HG03354 (cell line): Measurements from ENCODE around the gene DLGAP1.

Experiments used
- ATAC-seq: cut with Tn5 transposase; IDR thresholded peaks from one replicate; pipeline ENCODE4 v1.9.1; 2021; ENCODE audit warnings: mild to moderate bottlenecking; ENCODE audit not compliant: unreplicated experiment, poor library complexity, severe bottlenecking

The DLGAP1 gene

DNA sequence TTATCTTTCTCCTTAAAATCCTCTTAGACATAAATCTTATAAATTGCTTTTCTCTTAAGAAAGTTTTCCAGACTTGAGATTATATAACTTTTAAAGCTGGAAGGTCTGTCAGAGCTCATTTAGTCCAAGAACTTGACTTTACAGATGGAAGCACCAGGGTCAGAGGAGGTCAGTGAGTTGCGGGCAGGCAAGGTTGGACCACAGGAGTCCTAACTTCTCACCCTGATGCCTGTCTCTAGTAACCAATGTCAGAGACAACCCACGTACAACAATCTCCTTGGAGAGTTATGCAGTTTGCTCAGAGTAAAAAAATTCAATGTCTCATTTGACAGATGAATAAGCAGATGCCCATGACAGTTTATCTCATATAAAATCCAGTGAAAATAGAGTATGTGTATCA, 203.9 kb downstream of the DLGAP1 start:
- no peak for ATAC-seq

DNA sequence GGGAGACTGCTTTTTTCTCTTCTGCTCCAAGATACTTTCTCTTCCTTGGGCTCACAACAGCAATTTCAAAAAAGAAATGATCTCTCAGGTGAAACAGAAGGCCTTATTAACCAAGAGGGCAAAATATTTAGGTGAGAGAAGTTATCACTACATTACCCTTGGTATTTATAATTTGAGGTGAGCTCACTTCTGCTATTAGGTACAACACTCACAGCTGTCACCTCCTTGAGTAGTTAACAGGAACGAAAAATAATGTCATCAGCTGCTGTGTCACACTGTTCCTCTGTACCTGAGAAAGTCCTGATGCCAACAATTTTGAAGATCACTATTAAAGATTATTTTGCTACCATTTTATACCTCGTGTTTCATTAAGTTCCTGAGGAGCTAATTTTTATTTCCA, 205.0 kb downstream of the DLGAP1 start:
- no peak for ATAC-seq

DNA sequence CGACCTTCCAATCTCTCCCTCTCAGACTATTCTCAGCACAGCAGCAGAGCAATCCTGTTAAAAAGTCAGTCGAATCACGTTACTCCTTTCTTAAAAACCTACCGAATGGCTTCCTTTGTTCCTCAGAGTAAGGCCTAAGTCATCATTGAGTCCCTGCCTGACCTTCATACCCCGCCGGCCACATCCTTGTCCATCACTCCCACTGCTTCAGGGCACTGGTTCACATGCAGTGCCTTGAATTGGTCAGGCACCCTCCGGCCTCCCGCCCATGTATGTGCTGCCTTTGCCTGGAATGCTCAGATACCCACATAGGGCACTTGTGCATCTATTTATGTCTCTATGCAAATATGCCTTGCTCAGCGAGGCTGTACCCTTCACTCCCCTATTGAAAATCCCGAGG, 206.4 kb downstream of the DLGAP1 start:
- no peak for ATAC-seq

DNA sequence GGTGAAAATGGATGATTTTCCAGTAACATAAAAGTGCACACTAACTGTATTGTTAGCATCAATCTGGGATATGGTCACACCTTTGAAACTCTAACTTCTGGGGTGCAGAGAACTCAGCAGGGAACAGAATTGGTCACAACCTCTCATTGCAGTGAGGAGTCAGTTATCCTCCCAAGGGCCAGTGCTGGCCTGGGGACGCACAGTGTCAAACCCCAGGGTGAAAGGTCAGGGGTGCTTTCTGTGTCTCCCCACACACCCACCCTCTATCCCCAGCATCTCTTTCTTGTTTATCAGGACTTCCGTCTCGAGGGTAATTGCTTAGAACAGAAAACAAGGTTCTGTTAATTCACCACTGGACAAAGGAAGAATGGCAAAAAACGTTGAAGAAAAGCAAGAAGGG, 208.7 kb downstream of the DLGAP1 start:
- ATAC-seq: no peak

DNA sequence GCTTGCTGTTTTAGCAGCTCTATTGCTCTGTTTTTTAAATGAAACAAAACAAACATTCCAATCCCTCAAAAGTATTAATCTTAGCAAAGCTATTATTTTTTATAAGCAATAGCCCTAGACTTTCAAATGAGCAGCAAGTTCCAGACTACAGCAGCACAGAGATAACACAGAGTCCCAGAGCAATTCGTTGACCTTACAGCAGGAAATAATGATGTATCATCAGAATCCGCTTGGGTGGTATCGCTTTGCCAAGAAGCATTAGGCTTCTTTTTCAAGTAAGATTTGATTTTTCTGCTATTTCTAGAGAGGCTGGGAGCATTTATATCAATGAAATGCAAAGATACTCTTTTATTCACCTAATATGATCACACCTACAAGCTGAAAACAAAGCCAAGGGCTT, 209.7 kb downstream of the DLGAP1 start:
- no peak for ATAC-seq

DNA sequence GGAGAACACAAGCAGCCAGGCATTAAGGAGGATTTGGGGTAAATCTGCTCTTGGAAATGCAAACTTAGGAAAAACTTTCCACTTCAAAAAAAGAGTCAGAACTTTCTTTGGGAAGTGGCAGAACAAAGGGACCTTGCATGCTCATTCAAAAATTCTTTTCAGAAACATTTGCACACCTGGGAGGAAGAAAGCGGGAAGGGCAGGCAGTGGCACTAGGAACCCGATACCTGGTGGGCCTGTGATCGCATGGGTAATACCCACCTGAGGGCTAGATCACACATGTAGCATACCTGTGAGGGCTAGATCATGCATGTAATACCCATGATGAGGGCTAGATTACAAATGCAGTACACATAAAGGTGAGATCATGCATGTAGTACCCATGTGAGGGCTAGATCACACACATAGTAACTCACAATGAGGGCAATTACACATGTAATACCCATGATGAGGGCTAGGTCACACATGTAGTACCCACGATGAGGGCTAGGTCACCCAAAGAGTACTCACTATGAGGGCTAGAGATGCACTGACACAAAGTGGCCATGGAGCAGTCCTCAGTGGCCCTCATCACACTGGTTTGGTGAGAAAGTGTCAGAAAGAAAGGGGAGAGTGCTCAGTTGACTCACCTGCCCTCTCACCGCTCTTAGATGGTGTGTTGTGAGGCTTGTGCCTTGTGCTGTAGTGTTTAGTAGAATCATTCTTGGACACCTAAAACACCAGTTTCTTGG, 212.5 kb downstream of the DLGAP1 start:
- no peak for ATAC-seq

DNA sequence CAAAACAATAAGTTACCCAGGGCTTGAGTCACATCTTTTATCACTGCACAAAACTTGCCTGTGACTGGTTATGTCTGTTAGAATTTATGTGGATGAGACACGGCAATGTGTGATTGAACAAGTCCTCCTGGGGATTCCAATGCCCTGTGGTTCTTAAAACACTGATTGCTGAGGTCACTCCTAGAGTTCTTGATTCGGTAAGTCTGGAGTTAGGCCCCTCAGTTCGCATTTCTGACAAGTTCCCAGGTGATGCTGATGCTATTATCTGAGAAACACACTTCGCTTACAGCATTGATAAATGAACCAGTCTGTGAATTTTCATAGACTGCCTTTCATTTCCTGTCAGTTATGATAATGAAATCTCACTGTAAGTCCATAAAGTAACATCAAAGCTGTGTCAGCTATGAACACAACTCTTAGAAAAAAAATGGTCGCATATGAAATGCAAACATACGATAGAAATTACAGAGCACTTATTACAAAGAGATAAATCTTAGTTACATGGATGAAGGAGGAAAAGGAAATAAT, 214.0 kb downstream of the DLGAP1 start:
- no peak for ATAC-seq

DNA sequence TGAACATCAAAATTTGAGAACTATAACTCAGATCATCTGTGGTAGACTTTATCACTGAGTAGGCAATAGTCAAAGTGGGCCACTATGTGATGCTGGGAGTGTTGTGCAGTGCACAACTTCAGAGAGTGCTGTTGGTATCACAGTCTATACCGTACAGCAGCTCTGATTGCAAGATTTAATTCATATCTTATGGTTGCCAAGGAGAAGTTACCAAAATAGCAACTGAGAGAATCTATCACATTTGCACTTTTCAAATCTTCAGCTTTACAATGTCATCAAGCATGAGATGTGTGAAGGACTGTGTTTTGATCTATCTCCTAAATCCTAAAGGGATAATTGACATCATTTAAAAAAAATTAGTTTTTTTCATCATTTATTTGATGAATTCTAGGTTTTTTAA, 216.1 kb downstream of the DLGAP1 start:
- no peak for ATAC-seq

DNA sequence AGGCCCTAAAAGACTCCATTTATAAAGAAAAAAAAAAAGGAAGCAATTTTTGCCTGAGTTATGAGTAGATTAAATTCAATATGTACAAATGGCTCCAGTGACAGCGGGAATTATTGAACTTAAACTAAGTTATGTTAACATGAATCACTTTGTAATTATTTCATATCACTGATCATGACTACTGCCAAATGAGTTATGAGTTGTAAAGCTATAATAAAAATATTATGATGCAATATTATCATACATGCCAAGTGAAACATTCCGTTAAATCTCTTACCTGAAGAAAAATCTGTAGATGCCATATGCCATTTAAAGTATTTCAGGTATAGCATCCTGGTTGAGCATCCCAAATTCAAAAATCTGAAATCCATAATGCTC, 217.5 kb downstream of the DLGAP1 start:
- ATAC-seq: no peak

DNA sequence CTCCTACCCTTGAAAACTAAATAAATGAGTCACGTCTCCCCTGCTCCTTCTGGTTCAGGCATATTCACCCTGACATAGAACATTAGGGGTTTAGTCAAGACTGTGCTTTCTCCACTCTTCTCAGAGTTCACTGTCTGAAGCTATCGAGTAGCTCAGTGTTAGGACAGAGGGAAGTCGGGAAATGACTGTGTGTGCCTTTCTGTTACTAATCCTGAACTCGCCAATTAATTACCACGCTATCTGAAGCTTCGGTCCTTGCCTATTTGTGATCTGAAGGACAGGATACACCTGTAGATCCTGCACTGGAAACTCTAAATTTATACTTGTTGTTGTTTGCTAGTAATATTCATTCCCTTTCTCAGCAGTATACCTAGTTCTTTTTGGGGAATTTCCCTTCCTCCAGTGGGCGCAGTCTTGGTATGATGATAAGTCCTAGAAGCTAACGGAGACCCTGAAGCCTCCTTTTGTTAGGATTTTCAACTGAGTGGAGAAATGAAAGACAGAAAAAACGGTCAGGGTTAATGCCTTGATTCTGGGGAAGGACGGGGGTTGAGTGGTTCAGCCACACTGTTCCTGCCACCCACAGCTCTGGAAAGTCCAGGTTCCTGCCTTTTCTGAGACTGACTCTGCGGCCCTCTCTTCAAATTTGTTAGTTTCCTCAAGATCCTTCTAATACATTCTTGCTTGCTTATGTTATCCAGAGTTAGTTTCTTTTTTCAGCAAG, 218.0 kb downstream of the DLGAP1 start:
- no peak for ATAC-seq

DNA sequence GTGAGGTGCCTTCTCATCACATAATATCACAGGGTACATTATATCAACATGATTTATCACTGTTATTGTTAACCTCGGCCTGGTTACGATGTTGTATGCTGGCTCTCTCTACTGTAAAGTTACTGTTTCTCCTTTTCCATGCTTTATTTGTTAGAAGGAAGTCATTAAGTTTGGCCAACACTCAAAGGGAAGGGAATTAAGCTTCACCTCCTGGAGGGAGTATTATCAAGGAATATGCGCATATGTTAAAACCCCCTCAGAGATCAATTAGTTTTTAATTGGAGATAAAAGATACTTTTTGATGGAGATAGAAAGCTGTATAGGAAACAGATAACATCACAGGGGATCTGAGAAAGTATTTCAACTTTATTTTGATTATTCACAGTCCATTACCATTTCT, 221.6 kb downstream of the DLGAP1 start:
- ATAC-seq: no peak

DNA sequence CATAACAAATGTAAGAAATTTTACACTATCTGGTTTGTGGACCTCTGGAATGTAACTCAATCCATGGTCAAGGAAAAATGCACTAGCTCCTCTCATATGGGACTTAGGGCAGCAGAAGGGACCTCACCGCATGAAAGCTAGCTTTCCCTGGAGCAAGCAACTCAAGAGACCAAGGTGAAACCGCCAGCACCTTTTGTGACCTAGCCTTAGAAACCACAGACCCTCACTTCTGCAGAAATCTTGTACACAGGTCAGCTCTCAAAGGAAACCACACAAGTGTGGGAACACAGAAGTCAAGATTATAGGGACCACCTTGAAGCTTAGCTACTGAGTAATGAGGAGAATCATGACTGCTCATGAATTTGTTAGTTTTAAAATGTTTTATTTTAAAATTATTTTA, 222.5 kb downstream of the DLGAP1 start:
- no peak for ATAC-seq

DNA sequence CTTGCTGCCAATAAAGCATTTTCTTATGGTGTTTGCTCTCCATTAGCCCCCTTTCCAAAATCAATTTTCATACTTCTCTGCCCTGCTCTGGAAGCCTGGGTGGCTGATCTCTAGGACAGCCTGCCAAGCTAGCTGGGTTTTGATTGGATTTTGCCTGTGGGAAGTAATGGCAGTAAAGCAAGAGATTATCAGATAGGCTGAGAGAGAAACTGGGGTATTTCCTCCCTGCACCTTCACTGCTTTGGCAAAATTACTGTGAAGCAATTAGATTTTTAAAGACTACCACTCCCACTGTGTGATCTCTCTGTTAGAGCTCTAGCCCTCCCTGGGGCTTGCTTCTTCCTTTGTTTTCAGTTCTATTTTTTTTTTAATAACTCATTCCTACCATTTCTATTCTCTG, 223.8 kb downstream of the DLGAP1 start:
- ATAC-seq: no peak

DNA sequence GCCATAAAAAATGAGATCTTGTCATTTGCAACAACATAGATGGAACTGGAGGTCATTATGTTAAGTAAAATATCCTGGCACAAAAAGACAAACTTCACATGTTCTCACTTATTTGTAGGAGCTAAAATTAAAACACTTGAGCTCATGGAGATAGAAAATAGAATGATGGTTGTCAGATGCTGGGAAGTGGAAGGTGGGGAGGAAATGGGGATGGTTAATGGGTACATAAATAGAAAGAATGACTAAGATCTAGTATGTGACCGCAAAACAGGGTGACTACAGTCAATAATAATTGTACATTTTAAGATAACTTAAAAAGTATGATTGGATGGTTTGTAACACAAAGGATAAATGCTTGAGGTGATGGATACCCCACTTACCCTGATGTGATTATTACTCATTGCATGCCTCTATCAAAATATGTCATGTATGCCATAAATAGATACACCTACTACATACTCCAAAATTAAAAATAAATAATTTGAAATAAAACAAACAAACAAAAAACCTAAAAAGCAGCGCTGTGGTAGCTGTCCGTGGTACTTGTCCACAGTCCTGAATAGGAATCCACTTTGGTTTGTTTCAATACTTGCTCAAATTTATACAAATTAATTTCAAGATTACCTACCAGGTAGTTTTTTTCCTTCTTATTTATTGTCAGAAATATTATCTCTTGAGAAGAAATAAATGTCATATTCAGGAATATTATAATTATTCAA, 224.5 kb downstream of the DLGAP1 start:
- ATAC-seq: no peak

DNA sequence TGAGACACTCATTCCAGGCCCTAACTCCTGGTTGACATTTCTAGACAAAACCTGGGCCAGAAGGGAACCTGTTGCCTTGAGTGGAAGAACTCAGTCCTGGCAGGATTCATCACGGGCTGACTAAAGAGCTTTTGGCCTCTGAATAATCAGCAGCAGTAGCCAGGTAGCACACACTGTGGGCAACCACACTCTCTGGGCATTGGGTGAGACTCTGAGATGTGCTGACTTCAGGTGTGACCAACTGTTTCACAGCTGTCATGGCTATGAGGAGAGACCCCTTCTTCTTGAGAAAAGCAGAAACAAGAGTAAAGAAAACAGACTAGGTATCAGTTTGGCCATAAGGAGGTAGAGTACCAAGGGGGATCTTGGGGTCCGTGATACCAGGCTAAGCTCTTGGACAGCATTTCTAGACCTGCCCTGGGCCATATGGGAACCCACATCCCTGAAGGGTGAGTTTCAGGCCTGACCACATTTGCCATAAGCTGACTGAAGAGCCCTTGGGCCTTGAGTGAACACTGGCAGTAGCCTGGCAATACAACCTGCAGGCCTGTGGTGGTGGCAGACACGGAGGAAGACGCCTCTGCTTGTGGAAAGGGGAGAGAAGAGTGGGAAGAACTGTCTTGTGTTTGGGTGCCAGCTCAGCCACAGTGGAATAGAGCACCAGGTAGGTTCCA, 230.9 kb downstream of the DLGAP1 start:
- ATAC-seq: no peak

DNA sequence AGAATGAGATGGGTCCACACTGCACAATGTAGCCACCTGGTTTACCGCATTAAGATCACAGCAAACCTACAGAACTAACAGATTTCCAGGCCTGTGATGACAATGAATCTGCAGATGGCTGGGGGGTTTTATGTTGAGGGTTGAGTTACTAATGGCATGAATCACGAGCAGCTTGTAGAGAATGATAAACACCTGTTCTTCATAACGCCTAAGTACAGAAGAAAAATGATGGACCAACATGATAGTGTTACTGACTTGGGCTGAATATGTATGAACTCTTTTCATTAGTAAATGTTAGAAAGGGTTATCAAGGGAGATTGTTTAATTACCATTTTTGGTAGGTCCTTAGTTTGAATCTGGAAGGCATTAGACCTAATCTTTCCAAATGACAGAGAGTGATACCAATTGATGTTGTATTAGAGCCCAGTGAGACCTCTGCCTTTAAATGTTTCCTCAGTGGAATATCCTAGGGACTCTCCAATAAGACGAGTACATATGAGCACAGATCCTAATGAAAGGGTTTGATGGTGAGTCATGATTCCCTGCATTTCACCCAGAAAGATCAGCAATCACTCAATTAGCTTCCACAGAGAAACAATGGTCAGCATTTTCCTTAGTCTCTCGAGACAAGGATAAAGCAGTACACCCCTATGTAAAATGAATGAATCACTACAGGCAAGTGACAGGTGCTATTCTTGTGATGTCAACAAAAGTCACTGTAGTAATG, 243.8 kb downstream of the DLGAP1 start:
- no peak for ATAC-seq

DNA sequence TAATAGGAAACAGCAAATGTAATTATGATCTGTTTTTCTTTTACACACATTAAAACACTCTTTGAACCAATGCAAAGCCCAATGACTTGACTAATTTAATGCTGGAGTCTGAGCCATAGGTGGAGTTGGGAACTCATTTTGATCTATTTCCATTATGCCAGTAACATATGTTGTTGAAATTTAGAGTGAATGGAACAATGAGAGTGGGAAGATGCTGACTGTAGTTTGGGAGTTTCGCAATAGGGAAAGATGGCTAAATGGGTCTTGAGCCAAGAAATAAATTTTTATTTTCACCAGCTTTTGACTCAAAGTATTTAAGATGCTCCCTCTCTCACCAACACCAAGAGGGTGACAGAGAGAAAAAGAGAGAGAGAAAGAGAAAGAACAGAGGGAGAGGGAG, 246.7 kb downstream of the DLGAP1 start:
- ATAC-seq: no peak

DNA sequence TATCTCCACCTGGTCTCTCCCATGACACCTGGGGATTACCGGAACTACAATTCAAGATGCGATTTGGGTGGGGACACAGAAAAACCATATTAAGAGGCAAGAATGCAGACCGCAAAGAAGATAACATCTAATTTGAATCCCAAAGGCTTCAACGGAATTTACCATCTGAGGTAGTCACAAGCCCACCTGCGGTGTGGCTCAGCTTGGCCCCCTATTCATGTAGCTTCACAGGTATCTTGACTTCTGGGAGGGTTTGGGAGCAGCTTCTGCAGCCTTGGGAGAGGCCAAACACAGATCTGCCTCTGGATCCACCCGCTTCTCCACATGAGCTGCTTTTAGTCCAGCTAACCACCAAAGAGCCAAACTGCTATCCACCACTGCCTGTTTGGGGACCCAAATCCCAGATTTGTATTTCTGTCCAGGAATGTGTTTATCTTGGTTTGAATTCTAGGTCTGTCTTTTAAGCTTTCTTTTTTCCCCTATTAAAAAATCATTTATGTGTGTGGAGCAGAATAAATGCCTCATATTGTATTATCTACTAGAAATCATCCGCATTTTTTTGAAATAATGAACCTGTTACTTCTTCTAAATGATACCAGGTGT, 247.6 kb downstream of the DLGAP1 start:
- no peak for ATAC-seq

DNA sequence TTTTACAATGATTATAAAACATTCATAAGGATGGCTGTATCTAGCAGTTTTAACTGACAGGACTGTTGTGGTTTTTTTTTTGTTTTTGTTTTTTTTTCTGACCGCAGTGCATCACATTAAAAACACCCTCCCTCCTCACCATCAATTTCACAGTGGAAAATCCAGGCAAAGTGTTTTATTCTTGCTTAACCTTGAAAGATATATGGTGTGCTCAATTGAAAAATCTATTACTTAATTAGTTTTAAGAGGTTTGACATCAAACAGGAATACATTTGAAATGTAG, 250.7 kb downstream of the DLGAP1 start:
- no peak for ATAC-seq
